HepG2 (cell line): ENCODE data around the gene ZNF207.

Experiments
- NFE2L1 ChIP-seq: sonication (generic); formaldehyde crosslinking; IDR thresholded peaks from 2 replicates; pipeline ENCODE4 v1.4.0; 2020; ENCODE audit warnings: missing genetic modification reagents, mild to moderate bottlenecking, borderline replicate concordance
- SOX6 ChIP-seq, 2 experiments: fragments of 450-650 bp in 1 of 2; sonication (generic) in 1 of 2; formaldehyde crosslinking in 1 of 2; IDR thresholded peaks; 2 replicates each; pipeline versions ENCODE4 v1.4.0 to v1.6.1; 2017 to 2020; ENCODE audit warnings: antibody characterized with exemption in 1 of 2, mild to moderate bottlenecking in 1 of 2, missing genetic modification reagents in 1 of 2
- ZNF383 ChIP-seq: sonication (generic); formaldehyde crosslinking; IDR thresholded peaks from 2 replicates; pipeline ENCODE4 v1.4.0; 2020; ENCODE audit warnings: missing genetic modification reagents, mild to moderate bottlenecking, borderline replicate concordance

- TF ChIP-seq SOX6 (IDR thresholded peaks at IDR 0.05) (no peak), SOX6 (CRISPR knock-in tag; IDR thresholded peaks at IDR 0.05) (peak; percentile 41; the same call in 1 of the 2 replicates), ZNF383 (CRISPR knock-in tag) (no peak), NFE2L1 (CRISPR knock-in tag) (no peak)
These were observed 7.9 kb upstream of the ZNF207 start, which contains the start of gene C17orf75 for GRCh38 chr17:32341857-32342602.
